Activated CD4-positive, alpha-beta memory T cell treated with anti-CD3 and anti-CD28 coated beads for 36 hours (primary cell): ENCODE results near the gene GNAZ. TPM values are rescaled to one million over a fixed set of nuclear protein-coding genes. Genes with fewer than 3 reads are reported as not detected.
A peak's percentile ranks its signal among the peaks of the same experiment; 100 is the strongest.

Experiments
- CTCF ChIA-PET: fragments of 350-600 bp; sonication (Branson Sonifier 250); formaldehyde crosslinking; loops from one replicate; lab custom pipeline; 2021; ENCODE audit warnings: antibody characterized with exemption, inconsistent platforms; lab: Charles Lee
- POLR2A ChIA-PET: fragments of 350-600 bp; sonication (Branson Sonifier 250); formaldehyde crosslinking; loops from one replicate; lab custom pipeline; 2021; ENCODE audit warnings: antibody characterized with exemption; lab: Charles Lee
- DNase-seq: peaks from one replicate; pipeline ENCODE4 v3.0.0-alpha.2; 2020
- H3K27ac Mint-ChIP-seq: one replicate; pipeline ENCODE4 v1.8.0; 2021; ENCODE audit warnings: mixed read lengths
- H3K27me3 Mint-ChIP-seq: one replicate; pipeline ENCODE4 v1.8.0; 2021; ENCODE audit warnings: mixed read lengths
- H3K36me3 Mint-ChIP-seq: one replicate; pipeline ENCODE4 v1.8.0; 2021; ENCODE audit warnings: mixed read lengths
- H3K4me1 Mint-ChIP-seq: one replicate; pipeline ENCODE4 v1.8.0; 2021; ENCODE audit warnings: low read depth, mixed read lengths
- H3K4me3 Mint-ChIP-seq: one replicate; pipeline ENCODE4 v1.8.0; 2021; ENCODE audit warnings: mild to moderate bottlenecking, mixed read lengths
- H3K9me3 Mint-ChIP-seq: one replicate; pipeline ENCODE4 v1.8.0; 2021; ENCODE audit warnings: mixed read lengths
- intact Hi-C: fragments of 100-400 bp; cut with micrococcal nuclease; formaldehyde crosslinking; loops from one replicate; pipeline ENCODE4 v1.15.1; 2023
- total RNA-seq, 2 experiments: library from RNA; stranded (reverse); gene quantifications; one replicate each; pipeline ENCODE4 v1.2.3, GENCODE V29; 2021

The GNAZ gene
- total RNA-seq, 2 experiments from 2014 or later = 1.6 to 2.2 TPM

DNA sequence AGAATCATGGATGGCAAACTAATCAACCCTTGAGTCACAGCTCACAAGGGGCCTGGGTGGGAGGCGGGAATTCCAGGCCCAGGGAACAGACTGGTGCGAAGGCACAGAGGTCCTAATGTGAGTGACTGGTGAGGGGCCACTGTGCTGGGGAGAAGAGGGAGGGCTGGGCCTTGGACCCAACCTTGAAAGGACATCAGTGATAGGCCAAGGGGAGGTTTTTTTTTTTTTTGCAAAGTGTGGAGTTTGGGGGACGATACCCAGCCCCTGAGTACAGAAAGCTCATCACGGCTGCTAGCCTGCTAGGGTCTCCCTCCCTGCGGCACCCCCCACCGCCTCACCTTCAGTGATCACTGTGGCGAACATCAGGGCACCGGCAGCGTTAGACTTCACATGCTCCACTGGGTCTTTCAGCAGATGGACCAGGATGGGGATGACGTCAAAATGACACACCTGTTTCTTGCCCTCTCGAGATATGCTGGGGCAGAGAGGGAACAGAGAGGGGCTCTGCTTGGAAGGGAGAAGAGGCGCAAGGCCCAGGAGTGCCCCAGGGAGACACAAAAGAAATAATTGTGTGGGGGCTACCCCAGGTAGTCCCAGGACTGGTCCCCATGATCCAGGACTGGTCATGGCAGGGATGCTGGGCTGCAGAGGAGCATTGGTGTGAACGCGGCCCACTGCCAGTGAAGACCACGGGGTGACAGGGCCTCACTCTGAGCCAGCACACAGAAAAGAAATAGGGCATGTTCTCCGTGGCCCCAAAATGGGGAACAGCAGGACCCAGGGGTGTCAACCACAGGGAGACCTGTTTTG lies 8.6 kb upstream of the GNAZ start:
- DNase-seq = peak; percentile 2
- Mint-ChIP-seq H3K4me1 (no peaks in the 10 kb centered on the region), H3K36me3 (peaks cover 3% of the 10 kb centered on the region), H3K9me3 (peaks cover 5% of the 10 kb centered on the region), H3K27me3 (no peaks in the 10 kb centered on the region), H3K4me3 (no peak overlapping the region), H3K27ac (no peak overlapping the region)
- intact Hi-C loops = no loop called here
- POLR2A ChIA-PET = no interaction called here
- CTCF ChIA-PET = no interaction called here

DNA sequence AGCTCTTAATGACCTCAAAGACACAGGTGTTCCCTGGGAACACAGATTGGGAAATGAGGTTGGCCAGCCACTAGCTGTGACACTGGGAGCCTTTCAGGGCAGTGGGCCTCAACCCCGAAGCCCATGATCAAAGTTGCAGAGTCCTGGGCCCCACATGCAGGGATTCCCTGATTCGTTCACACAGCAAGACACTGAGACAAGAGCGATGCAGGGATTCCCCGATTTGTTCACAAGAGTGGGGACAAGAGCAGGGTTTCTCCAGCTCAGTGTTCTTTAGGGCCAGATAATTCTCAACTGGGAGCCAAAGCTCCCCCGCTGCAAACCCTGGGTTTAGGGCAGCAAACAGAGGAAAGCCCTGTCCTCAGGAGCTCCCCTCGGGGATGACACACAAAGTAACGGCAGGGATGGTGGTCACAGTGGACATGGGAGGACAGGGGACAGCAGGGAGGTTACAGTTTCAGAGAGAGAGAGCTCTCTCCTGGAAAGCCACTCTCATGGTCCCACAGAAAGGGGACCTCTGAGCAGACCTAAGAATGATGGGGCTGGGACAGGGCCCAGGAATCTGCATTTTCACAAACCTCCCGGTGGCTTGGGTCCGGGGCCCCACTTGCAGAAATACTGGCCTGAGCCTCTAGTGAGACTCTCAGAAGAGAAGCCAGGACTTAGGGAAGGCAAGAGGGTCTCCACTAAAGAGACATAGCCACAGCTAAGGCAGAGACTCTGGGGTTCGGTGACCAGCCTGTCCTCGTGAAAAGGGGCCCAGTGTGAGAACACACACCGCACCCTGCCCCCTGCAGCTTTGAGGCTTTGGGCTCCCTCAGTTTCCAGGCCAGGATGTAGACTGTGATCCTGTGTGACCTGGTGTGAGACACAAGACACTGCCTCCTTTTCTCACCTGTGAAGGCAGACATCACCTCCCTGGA lies 7.4 kb upstream of the GNAZ start:
- ChIA-PET POLR2A (no interaction called here), CTCF (no interaction called here)
- intact Hi-C loops = no loop called here
- Mint-ChIP-seq H3K36me3 (no peaks in the 10 kb centered on the region), H3K27ac (no peak overlapping the region), H3K27me3 (no peaks in the 10 kb centered on the region), H3K4me1 (no peaks in the 10 kb centered on the region), H3K9me3 (no peaks in the 10 kb centered on the region), H3K4me3 (no peak overlapping the region)
- DNase-seq = peak; percentile 5

DNA sequence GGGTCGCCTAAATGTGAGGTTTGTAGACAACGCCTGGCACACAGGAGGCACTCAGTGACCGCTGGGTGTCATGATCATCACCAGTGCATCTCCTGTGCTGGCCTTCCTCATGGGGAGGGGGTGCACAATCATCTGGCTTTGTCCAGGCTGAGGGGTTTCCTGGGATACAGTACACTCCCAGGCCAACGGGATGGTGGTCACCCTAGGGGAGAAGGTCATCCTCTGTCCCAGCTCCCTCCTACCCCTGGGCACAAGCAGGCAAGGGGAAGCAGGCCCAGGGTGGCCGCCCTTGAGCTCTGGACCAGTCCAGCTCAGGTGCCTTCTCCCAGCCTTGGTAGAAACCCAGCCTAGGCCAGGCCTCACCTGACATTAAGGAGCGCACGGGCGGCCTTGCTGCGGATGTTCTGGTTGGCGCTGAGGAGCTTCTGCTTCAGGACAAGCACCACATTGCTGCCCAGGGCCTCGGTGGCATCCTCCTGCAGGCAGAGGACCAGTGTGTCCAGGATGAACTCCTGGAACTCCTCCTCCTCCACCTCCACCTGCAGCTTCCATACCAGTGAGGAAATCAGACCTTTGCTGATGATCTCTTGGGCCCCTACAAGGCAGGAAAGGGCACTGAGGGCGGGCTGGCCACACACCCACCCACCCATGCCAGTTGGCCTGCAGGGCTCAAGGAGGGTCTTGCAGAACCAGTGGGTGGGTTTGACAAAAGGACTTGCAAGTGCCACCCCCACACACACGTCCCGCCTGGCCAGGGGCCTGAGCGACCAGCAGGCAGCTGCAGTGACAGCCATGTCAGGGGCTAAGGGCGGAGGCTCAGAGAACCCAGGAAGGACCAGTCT lies 6.6 kb upstream of the GNAZ start:
- Mint-ChIP-seq H3K27ac (no peak overlapping the region), H3K27me3 (no peaks in the 10 kb centered on the region), H3K4me3 (no peak overlapping the region), H3K36me3 (no peaks in the 10 kb centered on the region), H3K9me3 (no peaks in the 10 kb centered on the region), H3K4me1 (no peaks in the 10 kb centered on the region)
- intact Hi-C loops = no loop called here
- POLR2A ChIA-PET = no interaction called here
- CTCF ChIA-PET = no interaction called here
- DNase-seq = peak; percentile 7

DNA sequence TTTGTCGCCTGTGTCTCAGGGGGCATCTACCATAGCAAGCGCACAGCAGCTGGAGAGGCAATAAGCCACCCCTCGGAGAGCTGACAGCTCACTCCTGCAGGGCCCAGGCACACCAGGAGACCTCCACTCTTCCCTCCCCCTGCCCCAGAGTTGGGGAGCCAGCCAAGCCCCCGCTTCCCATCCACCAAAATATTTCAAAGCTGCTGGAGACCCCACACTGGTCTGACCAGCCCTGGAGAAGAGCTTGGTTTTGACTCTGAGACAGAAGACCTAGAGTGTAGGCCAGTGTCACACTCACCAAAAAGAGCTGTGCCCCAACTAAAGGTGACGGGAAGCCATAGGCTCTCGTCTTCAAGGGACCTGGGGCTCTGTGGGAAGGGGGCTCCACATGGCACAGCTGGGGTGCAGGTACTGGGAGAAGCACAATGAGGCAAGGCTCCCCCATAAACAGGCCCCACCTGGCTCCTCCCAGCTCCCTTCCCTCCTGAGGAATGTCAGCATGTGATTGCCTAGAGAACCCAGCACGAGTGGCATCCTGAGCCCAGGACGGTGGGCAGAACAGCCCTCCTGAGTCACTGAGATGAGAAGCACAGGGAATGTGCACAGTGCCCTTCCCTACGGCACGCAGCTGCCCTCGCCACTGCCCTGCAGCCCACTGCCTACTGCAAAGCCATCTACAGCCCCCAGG lies 5.8 kb upstream of the GNAZ start:
- POLR2A ChIA-PET = no interaction called here
- DNase-seq = peak; percentile 6

DNA sequence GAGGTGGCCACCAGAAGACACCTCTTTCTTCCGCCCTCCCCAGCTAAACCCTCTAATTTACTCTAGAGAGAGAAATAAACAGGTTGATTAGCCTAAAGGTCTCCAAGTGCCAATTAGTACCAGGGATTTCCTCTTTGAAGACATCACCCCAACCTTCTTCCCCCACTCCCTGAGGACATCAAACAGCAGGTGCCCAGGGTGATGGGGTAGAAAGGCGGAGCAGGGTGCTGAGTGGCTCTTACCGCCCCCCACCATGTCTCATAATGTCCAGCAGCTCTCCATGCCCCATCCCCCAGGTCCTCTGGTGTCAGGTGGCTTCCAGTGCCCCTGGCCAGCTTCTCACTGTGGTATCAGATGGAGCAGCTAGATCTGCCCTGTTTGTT lies 5.3 kb upstream of the GNAZ start:
- no peak overlapping the region for H3K27ac Mint-ChIP-seq
- H3K27me3 Mint-ChIP-seq = no peaks in the 10 kb centered on the region
- no peak for DNase-seq
- H3K4me3 Mint-ChIP-seq = no peak overlapping the region
- intact Hi-C loops = no loop called here
- no peaks in the 10 kb centered on the region for H3K36me3 Mint-ChIP-seq
- CTCF ChIA-PET = no interaction called here
- peaks cover 3% of the 10 kb centered on the region for H3K4me1 Mint-ChIP-seq
- no peaks in the 10 kb centered on the region for H3K9me3 Mint-ChIP-seq
- POLR2A ChIA-PET = no interaction called here

More for the DNA sequence above, 5.8 kb upstream of the GNAZ start:
- intact Hi-C loops = no loop called here
- H3K9me3 Mint-ChIP-seq = no peaks in the 10 kb centered on the region
- no peak overlapping the region for H3K27ac Mint-ChIP-seq
- no peak overlapping the region for H3K4me3 Mint-ChIP-seq
- H3K36me3 Mint-ChIP-seq = no peaks in the 10 kb centered on the region
- CTCF ChIA-PET = no interaction called here
- H3K27me3 Mint-ChIP-seq = no peaks in the 10 kb centered on the region
- H3K4me1 Mint-ChIP-seq = peaks cover under 1% of the 10 kb centered on the region

DNA sequence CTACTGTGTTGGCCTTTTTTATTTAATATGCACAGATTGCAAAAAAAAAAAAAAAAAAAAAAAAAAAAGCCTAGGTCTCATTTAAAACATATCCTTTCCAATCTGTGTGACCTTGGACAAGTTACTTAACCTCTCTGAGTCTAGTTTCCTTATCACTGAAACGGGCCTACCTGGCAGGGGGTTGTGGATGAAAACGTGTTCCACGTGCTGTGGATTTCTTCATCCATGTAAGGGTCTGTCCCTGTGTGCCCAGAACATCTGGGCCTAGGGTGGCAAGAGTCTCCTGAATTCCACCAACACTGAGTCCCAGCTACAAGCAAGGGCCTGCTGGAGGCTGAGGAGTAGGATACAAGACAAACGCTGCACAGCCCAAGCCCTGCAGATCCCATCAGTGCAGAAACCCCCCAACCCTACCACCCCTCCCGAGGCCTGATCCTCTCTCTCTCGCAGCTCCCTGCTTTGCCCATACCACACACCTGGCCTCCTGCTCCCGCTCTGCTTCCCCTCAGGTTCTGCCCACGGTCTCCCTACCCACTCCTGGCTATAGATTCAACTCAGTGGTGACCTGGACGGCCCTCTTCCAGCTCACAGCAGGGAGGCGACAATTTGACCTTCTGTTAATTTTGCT lies 4.7 kb upstream of the GNAZ start:
- Mint-ChIP-seq H3K27me3 (no peaks in the 10 kb centered on the region), H3K36me3 (no peaks in the 10 kb centered on the region), H3K27ac (no peak overlapping the region), H3K4me1 (peaks cover 3% of the 10 kb centered on the region), H3K9me3 (no peaks in the 10 kb centered on the region), H3K4me3 (no peak overlapping the region)
- POLR2A ChIA-PET = no interaction called here
- DNase-seq = peak; percentile 3
- intact Hi-C loops = no loop called here
- CTCF ChIA-PET = no interaction called here

DNA sequence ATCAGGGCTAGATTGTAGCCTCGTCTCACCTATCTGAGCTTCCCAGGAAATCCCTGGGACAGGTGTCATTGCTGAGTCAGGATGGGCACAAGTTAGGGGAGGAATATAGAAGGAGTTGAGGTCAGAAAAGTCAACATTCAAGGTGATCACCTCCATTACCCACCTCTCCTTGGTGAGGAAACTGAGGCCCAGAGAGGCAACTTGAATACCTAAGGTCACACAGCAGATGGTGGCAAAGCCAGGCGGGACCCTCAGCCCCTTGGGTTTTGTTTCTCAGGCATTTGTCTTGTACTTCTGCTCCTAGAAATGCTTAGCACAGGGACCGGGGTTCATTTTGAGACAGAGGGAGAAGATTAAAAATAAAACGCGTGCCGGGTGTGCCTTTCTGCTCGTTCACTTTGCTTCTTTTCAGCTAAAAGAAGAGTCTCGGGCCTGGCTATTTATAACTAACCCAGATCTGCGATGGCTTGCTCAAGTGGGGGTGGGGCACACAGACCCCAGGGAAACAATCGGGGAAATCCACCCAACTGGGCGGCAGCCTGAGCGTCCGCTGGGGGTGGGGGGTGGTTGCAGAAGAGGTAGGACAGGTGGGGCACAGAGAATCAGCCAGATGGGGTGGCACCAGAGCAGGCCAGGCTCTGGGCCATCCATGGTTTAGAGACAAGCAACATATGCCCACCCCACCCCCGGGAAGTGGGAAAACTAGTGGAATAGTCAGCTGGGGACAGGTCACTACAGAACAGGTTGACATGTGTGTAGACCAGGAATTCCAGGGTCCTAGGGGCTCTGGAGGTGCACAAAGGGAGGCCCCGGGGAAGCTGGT lies 3.9 kb upstream of the GNAZ start:
- Mint-ChIP-seq H3K27me3 (no peaks in the 10 kb centered on the region), H3K4me3 (no peak overlapping the region), H3K27ac (no peak overlapping the region), H3K4me1 (peaks cover 6% of the 10 kb centered on the region), H3K9me3 (no peaks in the 10 kb centered on the region), H3K36me3 (no peaks in the 10 kb centered on the region)
- ChIA-PET POLR2A (no interaction called here), CTCF (interaction anchor here (1.3 kb wide), 1 partner anchor 109 kb away, joined by 3 read pairs; no protein-coding TSS in a partner anchor)
- DNase-seq = peak; percentile 7
- intact Hi-C loops = no loop called here

DNA sequence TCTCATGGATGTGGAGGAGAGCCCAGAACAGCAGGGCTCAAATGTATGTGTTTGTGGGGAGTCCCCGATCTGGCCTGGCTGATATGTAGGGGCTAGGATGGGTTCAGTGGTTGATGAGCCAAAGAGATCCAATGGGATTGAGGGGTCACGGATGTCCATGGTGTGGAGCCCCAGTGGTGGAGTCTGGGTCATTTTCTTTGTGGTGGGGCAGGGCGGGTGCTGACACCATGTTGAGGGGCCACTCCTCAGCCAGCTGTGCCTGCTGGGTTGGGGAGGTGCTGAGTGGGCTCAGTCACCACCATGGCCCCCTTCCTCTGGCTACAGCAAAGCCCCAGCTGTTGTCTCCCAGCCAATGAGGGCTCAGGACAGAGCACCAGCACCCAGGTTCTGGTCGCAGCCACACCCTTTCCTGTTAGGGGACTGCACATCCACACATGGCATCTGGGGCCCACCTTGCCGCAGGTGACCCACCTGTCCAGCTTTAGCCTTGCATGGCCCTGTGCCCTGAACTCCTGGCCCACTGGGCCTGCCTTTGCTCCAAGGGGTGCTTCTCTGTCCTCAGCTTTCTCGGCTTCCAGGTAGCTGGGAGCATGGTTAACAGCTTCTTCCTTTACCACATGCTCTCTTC lies 3.2 kb upstream of the GNAZ start:
- ChIA-PET POLR2A (no interaction called here), CTCF (interaction anchor here (1.3 kb wide), 1 partner anchor 110 kb away, joined by 3 read pairs; no protein-coding TSS in a partner anchor)
- Mint-ChIP-seq H3K27me3 (no peaks in the 10 kb centered on the region), H3K36me3 (no peaks in the 10 kb centered on the region), H3K4me1 (peaks cover 6% of the 10 kb centered on the region), H3K9me3 (no peaks in the 10 kb centered on the region), H3K27ac (no peak overlapping the region), H3K4me3 (no peak overlapping the region)
- intact Hi-C loops = no loop called here
- peak; percentile 6 for DNase-seq

DNA sequence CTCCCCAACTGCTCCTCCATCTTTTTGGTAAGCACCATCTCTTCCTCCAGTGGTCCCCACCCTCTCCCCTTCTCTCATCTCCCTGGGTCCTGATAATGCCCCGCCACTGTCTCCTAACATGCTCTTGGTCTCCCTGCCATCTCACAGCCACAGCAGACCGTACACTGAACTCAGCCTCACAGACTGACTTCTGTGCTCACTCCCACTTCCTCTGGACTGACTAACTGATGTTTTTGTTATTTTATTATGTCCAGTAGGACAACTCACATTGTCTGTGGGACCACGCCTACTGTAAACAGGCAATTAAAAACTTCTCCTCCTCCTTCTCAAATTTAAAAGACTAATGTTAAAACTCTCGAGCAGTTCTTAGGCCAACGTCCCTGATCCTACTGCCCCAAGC lies 2.6 kb upstream of the GNAZ start:
- DNase-seq = no peak
- POLR2A ChIA-PET = no interaction called here
- no peaks in the 10 kb centered on the region for H3K36me3 Mint-ChIP-seq
- no peak overlapping the region for H3K27ac Mint-ChIP-seq
- CTCF ChIA-PET = interaction anchor here (1.3 kb wide), 1 partner anchor 110 kb away, joined by 3 read pairs; no protein-coding TSS in a partner anchor
- no peak overlapping the region for H3K4me3 Mint-ChIP-seq
- peaks cover 6% of the 10 kb centered on the region for H3K4me1 Mint-ChIP-seq
- H3K27me3 Mint-ChIP-seq = no peaks in the 10 kb centered on the region
- intact Hi-C loops = no loop called here
- H3K9me3 Mint-ChIP-seq = no peaks in the 10 kb centered on the region

DNA sequence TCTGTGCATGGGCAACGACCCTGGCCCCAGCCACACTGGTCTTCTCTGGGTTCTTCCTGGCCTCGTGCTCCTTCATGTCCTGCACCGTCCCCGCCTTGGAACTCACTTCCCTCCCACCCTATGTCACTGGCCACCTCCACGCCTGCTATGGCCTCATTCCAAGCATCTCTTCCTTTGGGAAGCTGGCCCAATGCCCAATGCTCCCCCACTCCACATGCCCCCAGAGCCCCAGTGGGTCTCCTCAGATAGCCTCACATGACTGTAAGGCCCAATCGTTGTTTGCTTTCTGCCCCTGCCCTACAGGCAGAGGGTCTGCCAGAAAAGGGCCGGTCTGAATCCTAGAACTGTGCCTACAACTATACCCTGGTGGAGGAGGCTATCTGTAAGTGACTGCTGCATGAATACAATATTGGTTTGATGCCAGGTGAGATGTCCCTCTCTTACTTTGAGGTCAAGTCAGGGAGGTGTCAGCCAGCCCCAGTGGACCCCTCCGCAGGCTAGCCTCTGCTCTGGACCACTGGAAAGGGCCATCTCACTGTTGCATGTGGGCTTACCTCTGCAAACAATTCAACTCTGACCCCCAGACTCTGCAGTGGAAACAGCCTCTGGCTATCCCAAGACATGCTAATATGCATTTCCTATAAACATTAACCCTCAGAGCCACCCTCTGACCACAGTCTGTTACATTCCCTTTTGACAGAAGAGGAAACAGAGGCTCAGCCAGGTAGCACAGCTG lies 2.1 kb upstream of the GNAZ start:
- Mint-ChIP-seq H3K4me3 (no peak overlapping the region), H3K9me3 (no peaks in the 10 kb centered on the region), H3K27me3 (no peaks in the 10 kb centered on the region), H3K4me1 (peaks cover 6% of the 10 kb centered on the region), H3K36me3 (no peaks in the 10 kb centered on the region), H3K27ac (no peak overlapping the region)
- POLR2A ChIA-PET = no interaction called here
- intact Hi-C loops = no loop called here
- peak; percentile 6 for DNase-seq
- CTCF ChIA-PET = interaction anchor here (1.1 to 1.4 kb wide), 3 partner anchors 77 to 111 kb away, joined by 3 to 4 read pairs (median 3); partner anchors contain the start of gene RAB36
